HG02678 (cell line): ENCODE data around the gene DVL2.

Experiments
- ATAC-seq: cut with Tn5 transposase; IDR thresholded peaks from one replicate; pipeline ENCODE4 v1.9.1; 2021; ENCODE audit warnings: mild to moderate bottlenecking, moderate library complexity; ENCODE audit not compliant: unreplicated experiment

DVL2 gene

GRCh38 chr17:7238420-7239090 is 4.2 kb upstream of the DVL2 start:
- ATAC-seq: no peak

- ATAC-seq: no peak
These were observed 3.6 kb upstream of the DVL2 start for GRCh38 chr17:7237761-7238419.

GRCh38 chr17:7237266-7237760 is 3.0 kb upstream of the DVL2 start:
- no peak for ATAC-seq

- no peak for ATAC-seq
These were observed 2.5 kb upstream of the DVL2 start for GRCh38 chr17:7236808-7237207.

GRCh38 chr17:7235693-7236665 is 1.7 kb upstream of the DVL2 start:
- ATAC-seq: no peak

GRCh38 chr17:7233701-7234082 is 625 bp downstream of the DVL2 start:
- no peak for ATAC-seq

- no peak for ATAC-seq
These were observed 2.2 kb downstream of the DVL2 start for GRCh38 chr17:7232114-7232513.

- ATAC-seq: no peak
These were observed 4.8 kb downstream of the DVL2 start for GRCh38 chr17:7229504-7229903.

GRCh38 chr17:7228920-7229319 is 5.4 kb downstream of the DVL2 start:
- no peak for ATAC-seq

GRCh38 chr17:7226721-7227710 is 7.3 kb downstream of the DVL2 start:
- no peak for ATAC-seq

GRCh38 chr17:7225711-7226331 is 8.5 kb downstream of the DVL2 start:
- ATAC-seq: no peak

- no peak for ATAC-seq
These were observed 9.6 kb downstream of the DVL2 start for GRCh38 chr17:7224661-7225111.

GRCh38 chr17:7224110-7224509 is 10.2 kb downstream of the DVL2 start:
- no peak for ATAC-seq

GRCh38 chr17:7223375-7223774 is 10.9 kb downstream of the DVL2 start:
- ATAC-seq: no peak

- no peak for ATAC-seq
These were observed 11.4 kb downstream of the DVL2 start for GRCh38 chr17:7222972-7223292.

GRCh38 chr17:7222093-7222971 is 12.0 kb downstream of the DVL2 start:
- no peak for ATAC-seq

GRCh38 chr17:7221278-7222092 is 12.8 kb downstream of the DVL2 start:
- no peak for ATAC-seq
